CD4-positive, alpha-beta T cell treated with Interleukin-2 at 100 ng/mL for 4 hours (primary cell): ENCODE data around the gene PCDHB12.
A peak's percentile ranks its signal among the peaks of the same experiment; 100 is the strongest.
"Not testable (repeated sequence)": the region's sequence is repeated elsewhere in the genome, so short reads cannot be mapped to it uniquely, and the experiment has no call there.

Source experiments
- DNase-seq: peaks from one replicate; pipeline ENCODE4 v3.0.0-alpha.2; 2020; ENCODE audit warnings: low spot score

PCDHB12 gene

GRCh38 chr5:141208478-141208877 is at the start of gene PCDHB12:
Gene PCDHB12 (plus strand): TSS chr5:141208719. CDS start chr5:141208908, 189 bp downstream.
- DNase-seq = no peak

GRCh38 chr5:141172381-141173204 is 35.9 kb upstream of the PCDHB12 start, which contains the start of gene PCDHB7:
Gene PCDHB7 (plus strand): TSS chr5:141172644. CDS start chr5:141172836, 192 bp downstream.
- DNase-seq = peak; percentile 14

GRCh38 chr5:141174291-141175104 is 34.0 kb upstream of the PCDHB12 start:
- DNase-seq = not testable (repeated sequence)

GRCh38 chr5:141175933-141176332 is 32.6 kb upstream of the PCDHB12 start:
- DNase-seq = no peak

GRCh38 chr5:141177577-141178191 is 30.8 kb upstream of the PCDHB12 start, which contains the start of gene PCDHB8:
Gene PCDHB8 (plus strand): TSS chr5:141177790. CDS start chr5:141178035, 245 bp downstream.
- DNase-seq = not testable (repeated sequence)

- not testable (repeated sequence) for DNase-seq
Observed at GRCh38 chr5:141179371-141179770, 29.1 kb upstream of the PCDHB12 start.

GRCh38 chr5:141179876-141180275 is 28.6 kb upstream of the PCDHB12 start:
- DNase-seq = not testable (repeated sequence)

- no peak for DNase-seq
Observed at GRCh38 chr5:141180313-141180712, 28.2 kb upstream of the PCDHB12 start.

GRCh38 chr5:141182248-141182647 is 26.3 kb upstream of the PCDHB12 start, which contains the start of gene PCDHB16:
Gene PCDHB16 (plus strand): TSS chr5:141182387. CDS start chr5:141182560, 173 bp downstream.
- no peak for DNase-seq

- DNase-seq = not testable (repeated sequence)
Observed at GRCh38 chr5:141184117-141184855, 24.2 kb upstream of the PCDHB12 start.

GRCh38 chr5:141186897-141187512 is 21.5 kb upstream of the PCDHB12 start, which contains the start of gene PCDHB9:
Gene PCDHB9 (plus strand): TSS chr5:141187161. CDS start chr5:141187319, 158 bp downstream.
- DNase-seq = peak; percentile 26

GRCh38 chr5:141188682-141189081 is 19.8 kb upstream of the PCDHB12 start:
- DNase-seq = not testable (repeated sequence)

GRCh38 chr5:141189131-141189530 is 19.4 kb upstream of the PCDHB12 start:
- DNase-seq = not testable (repeated sequence)

GRCh38 chr5:141192110-141192725 is 16.3 kb upstream of the PCDHB12 start, which contains the start of gene PCDHB10:
Gene PCDHB10 (plus strand): TSS chr5:141192353. CDS start chr5:141192553, 200 bp downstream.
- no peak for DNase-seq

GRCh38 chr5:141194332-141194731 is 14.2 kb upstream of the PCDHB12 start:
- not testable (repeated sequence) for DNase-seq

GRCh38 chr5:141196363-141196762 is 12.2 kb upstream of the PCDHB12 start:
- no peak for DNase-seq

- DNase-seq = no peak
Observed at GRCh38 chr5:141199359-141200235, 8.9 kb upstream of the PCDHB12 start, which contains the start of gene PCDHB11. Gene PCDHB11 (plus strand): TSS chr5:141199627. CDS start chr5:141199775, 148 bp downstream.

GRCh38 chr5:141201126-141201525 is 7.4 kb upstream of the PCDHB12 start:
- DNase-seq = not testable (repeated sequence)

- not testable (repeated sequence) for DNase-seq
Observed at GRCh38 chr5:141201646-141202045, 6.9 kb upstream of the PCDHB12 start.
